BJ (cell line): ENCODE measurements around the gene HS3ST1. TPM values are rescaled to one million over a fixed set of nuclear protein-coding genes. Genes with fewer than 3 reads are reported as not detected.

Experiments used
- CTCF ChIA-PET: fragments of 350-600 bp; formaldehyde crosslinking; extraction: SDS; loops from one replicate; lab custom pipeline; 2021; ENCODE audit warnings: antibody characterized with exemption, inconsistent platforms; lab: Yijun Ruan, JAX
- POLR2A ChIA-PET: fragments of 300-600 bp; sonication (Branson Sonifier 250); formaldehyde crosslinking; extraction: SDS; loops from one replicate; lab custom pipeline; 2021; ENCODE audit warnings: antibody characterized with exemption; lab: Charles Lee
- DNase-seq: peaks from one replicate; pipeline ENCODE4 v3.0.0-alpha.2; 2011; ENCODE audit warnings: low read depth
- H3K27me3 ChIP-seq: 2 replicates; pipeline ENCODE4 v1.6.0; 2011; ENCODE audit warnings: low read length; ENCODE audit not compliant: control insufficient read depth, insufficient read depth
- H3K36me3 ChIP-seq: 2 replicates; pipeline ENCODE4 v1.5.1; 2011; ENCODE audit warnings: low read length; ENCODE audit not compliant: control insufficient read depth, insufficient read depth
- H3K4me3 ChIP-seq: 2 replicates; pipeline ENCODE4 v1.5.1; 2011; ENCODE audit warnings: low read depth, mild to moderate bottlenecking, control low read depth, low read length
- CTCF ChIP-seq: IDR thresholded peaks from 2 replicates; pipeline ENCODE4 v1.5.1; 2011; ENCODE audit warnings: low read depth, mild to moderate bottlenecking, control low read depth, inconsistent platforms, low read length, moderate library complexity; ENCODE audit not compliant: insufficient read depth
- polyA plus RNA-seq: library from polyadenylated mRNA; depleted of rRNA; stranded (reverse); fragments of >200 nt; gene quantifications from 2 replicates; pipeline ENCODE4 v1.2.3, GENCODE V29; 2011

The HS3ST1 gene
- polyA plus RNA-seq, 1 experiment, result not detected

GRCh38 chr4:11471046-11471441 is 42.4 kb upstream of the HS3ST1 start:
- Histone ChIP-seq H3K36me3 (no peaks in the 10 kb centered on the region), H3K4me3 (no peak overlapping the region), H3K27me3 (no peaks in the 10 kb centered on the region)
- no peak for DNase-seq
- CTCF ChIA-PET, result no interaction called here
- TF ChIP-seq CTCF, result no peak
- POLR2A ChIA-PET, result no interaction called here

- CTCF ChIA-PET, result no interaction called here
- no peak for DNase-seq
These were observed 41.8 kb upstream of the HS3ST1 start for GRCh38 chr4:11470438-11471045.

GRCh38 chr4:11469650-11470437 is 41.1 kb upstream of the HS3ST1 start:
- TF ChIP-seq CTCF, result no peak
- POLR2A ChIA-PET, result no interaction called here

More at GRCh38 chr4:11470438-11471045, 41.8 kb upstream of the HS3ST1 start:
- Histone ChIP-seq H3K4me3 (no peak overlapping the region), H3K36me3 (no peaks in the 10 kb centered on the region), H3K27me3 (no peaks in the 10 kb centered on the region)
- POLR2A ChIA-PET, result no interaction called here
- no peak for TF ChIP-seq CTCF

GRCh38 chr4:11468901-11469300 is 40.2 kb upstream of the HS3ST1 start:
- no peak for TF ChIP-seq CTCF
- H3K36me3 ChIP-seq, result no peaks in the 10 kb centered on the region
- no peak for DNase-seq
- ChIA-PET POLR2A (no interaction called here), CTCF (interaction anchor here (0.6 kb wide), 2 partner anchors 22 to 467 kb away, joined by 3 read pairs; no protein-coding TSS in a partner anchor)
- H3K4me3 ChIP-seq, result no peak overlapping the region
- no peaks in the 10 kb centered on the region for H3K27me3 ChIP-seq

More at GRCh38 chr4:11469650-11470437, 41.1 kb upstream of the HS3ST1 start:
- no peak for DNase-seq
- Histone ChIP-seq H3K36me3 (no peaks in the 10 kb centered on the region), H3K27me3 (no peaks in the 10 kb centered on the region), H3K4me3 (no peak overlapping the region)
- CTCF ChIA-PET, result interaction anchor here (0.6 kb wide), 1 partner anchor 23 kb away, joined by 3 read pairs; no protein-coding TSS in a partner anchor

- Histone ChIP-seq H3K36me3 (no peaks in the 10 kb centered on the region), H3K27me3 (no peaks in the 10 kb centered on the region), H3K4me3 (no peak overlapping the region)
- DNase-seq, result no peak
- POLR2A ChIA-PET, result no interaction called here
- CTCF ChIA-PET, result interaction anchor here (0.6 kb wide), 1 partner anchor 39 kb away, joined by 3 read pairs; no protein-coding TSS in a partner anchor
- TF ChIP-seq CTCF, result no peak
These were observed 39.2 kb upstream of the HS3ST1 start for GRCh38 chr4:11467931-11468330.
